ENCODE results near the gene SMOC2. TPM values are rescaled to one million over a fixed set of nuclear protein-coding genes. Genes with fewer than 3 reads are reported as not detected.

SMOC2 gene
- total RNA-seq, 1 donor from 2014 or later, result 12.6 TPM

DNA sequence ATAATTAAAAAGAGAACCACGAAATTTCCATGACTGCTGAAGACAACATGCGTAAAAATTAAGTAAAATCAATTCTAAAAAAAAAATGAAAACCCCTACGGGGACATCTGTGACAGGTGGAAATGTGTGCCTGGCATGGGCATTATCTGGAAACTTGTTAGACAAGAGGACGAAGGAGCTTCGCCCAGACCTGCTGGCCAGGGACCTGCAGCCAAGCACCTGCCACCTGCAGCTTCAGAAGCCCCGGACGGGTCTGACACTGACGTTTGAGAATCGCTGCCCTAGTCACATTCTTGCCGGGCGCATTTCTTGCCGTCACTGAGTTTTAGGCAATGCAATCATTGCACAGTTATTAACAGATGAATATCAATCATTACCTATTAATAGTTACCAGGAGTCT is 140.3 kb downstream of the SMOC2 start:
- Histone ChIP-seq H3K27ac (no peak overlapping the region), H3K27me3 (ENCODE audit: low read depth) (no peaks in the 10 kb centered on the region), H3K36me3 (no peaks in the 10 kb centered on the region), H3K4me1 (peaks cover 16% of the 10 kb centered on the region), H3K4me3 (no peak overlapping the region), H3K9me3 (no peaks in the 10 kb centered on the region)
- no peak for DNase-seq
- no peak for ATAC-seq
- TF ChIP-seq, protein P1, sequence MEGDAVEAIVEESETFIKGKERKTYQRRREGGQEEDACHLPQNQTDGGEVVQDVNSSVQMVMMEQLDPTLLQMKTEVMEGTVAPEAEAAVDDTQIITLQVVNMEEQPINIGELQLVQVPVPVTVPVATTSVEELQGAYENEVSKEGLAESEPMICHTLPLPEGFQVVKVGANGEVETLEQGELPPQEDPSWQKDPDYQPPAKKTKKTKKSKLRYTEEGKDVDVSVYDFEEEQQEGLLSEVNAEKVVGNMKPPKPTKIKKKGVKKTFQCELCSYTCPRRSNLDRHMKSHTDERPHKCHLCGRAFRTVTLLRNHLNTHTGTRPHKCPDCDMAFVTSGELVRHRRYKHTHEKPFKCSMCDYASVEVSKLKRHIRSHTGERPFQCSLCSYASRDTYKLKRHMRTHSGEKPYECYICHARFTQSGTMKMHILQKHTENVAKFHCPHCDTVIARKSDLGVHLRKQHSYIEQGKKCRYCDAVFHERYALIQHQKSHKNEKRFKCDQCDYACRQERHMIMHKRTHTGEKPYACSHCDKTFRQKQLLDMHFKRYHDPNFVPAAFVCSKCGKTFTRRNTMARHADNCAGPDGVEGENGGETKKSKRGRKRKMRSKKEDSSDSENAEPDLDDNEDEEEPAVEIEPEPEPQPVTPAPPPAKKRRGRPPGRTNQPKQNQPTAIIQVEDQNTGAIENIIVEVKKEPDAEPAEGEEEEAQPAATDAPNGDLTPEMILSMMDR (IDR thresholded peaks at IDR 0.05), result no peak
- intact Hi-C loops (cut with DNase I), result no loop called here

DNA sequence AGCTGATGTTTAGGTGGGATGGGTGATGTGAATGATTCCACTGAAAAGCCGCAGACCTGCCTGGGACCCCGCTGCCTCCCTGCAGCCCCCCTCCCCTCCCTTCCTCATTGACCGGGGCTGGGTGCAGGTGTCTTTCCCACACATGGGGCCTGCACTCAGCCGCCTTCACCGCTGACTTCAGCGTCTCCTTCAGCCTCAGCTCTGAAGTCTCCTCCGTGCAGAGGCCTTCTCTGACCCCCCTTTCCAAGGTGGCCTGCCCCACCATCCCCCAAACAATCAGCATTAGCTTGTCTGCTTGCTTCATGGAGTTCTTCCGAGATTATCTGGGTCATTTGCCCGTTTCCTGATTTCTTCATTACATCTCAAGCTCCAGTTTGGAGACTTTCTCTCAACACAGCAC is 140.7 kb downstream of the SMOC2 start:
- no peaks in the 10 kb centered on the region for H3K36me3 ChIP-seq
- ATAC-seq (no peak), DNase-seq (no peak)
- no peak overlapping the region for H3K4me3 ChIP-seq
- H3K27ac ChIP-seq, result no peak overlapping the region
- H3K4me1 ChIP-seq, result peaks cover 16% of the 10 kb centered on the region
- intact Hi-C loops (cut with DNase I), result no loop called here
- no peaks in the 10 kb centered on the region for H3K9me3 ChIP-seq
- TF ChIP-seq, protein P1 (IDR thresholded peaks at IDR 0.05), result no peak
- H3K27me3 ChIP-seq (ENCODE audit: low read depth), result no peaks in the 10 kb centered on the region

DNA sequence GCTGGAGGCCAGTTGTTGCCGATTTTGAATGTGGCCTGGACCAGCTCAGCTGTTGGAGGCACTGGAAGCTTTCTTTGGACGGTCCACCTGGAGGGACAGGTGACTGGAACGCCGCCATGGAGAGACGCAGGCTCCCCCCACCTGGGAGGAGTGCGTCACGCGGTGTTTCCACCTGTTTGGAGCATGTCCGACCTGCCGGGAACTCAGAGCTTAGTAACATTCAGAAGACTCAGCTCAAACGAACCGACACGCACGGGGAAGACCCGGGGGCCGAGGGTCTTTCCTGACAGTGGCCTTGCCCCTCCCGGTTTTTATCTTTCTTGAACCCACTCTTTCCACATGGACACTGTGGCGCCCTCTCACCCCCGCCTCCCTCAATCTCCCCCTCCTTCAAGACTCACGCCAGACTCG is 141.6 kb downstream of the SMOC2 start:
- no peak overlapping the region for H3K27ac ChIP-seq
- no peak for ATAC-seq

DNA sequence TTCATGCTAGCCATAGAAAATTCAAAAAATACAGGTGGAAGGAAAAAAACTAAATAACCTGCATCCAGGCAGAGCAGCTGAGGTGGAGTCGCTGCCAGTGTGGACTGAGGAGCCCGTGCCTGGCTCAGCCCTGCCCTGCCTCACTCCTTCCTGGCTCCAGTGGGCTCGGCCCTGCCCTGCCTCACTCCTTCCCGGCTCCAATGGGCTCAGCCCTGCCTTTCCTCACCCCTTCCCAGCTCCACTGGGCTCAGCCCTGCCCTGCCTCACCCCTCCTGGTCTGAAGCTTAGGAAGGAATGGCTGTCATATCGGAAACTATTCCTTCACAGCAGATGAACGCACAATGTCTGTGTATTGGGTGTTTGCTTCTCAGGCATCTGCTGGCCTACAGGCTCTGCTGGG is 142.1 kb downstream of the SMOC2 start:
- Histone ChIP-seq H3K36me3 (no peaks in the 10 kb centered on the region), H3K9me3 (no peaks in the 10 kb centered on the region), H3K27me3 (ENCODE audit: low read depth) (peaks cover 5% of the 10 kb centered on the region), H3K4me1 (peaks cover 16% of the 10 kb centered on the region), H3K4me3 (no peak overlapping the region), H3K27ac (no peak overlapping the region)
- intact Hi-C loops (cut with DNase I), result no loop called here
- TF ChIP-seq, protein P1 (IDR thresholded peaks at IDR 0.05), result no peak
- DNase-seq (no peak), ATAC-seq (peak in 1 of 2 donors; percentile 10)

More for the DNA sequence above, 141.6 kb downstream of the SMOC2 start:
- peaks cover 16% of the 10 kb centered on the region for H3K4me1 ChIP-seq
- peaks cover 4% of the 10 kb centered on the region for H3K27me3 ChIP-seq (ENCODE audit: low read depth)
- no peak for DNase-seq
- TF ChIP-seq, protein P1 (IDR thresholded peaks at IDR 0.05), result no peak
- intact Hi-C loops (cut with DNase I), result no loop called here
- no peaks in the 10 kb centered on the region for H3K9me3 ChIP-seq
- no peaks in the 10 kb centered on the region for H3K36me3 ChIP-seq
- H3K4me3 ChIP-seq, result no peak overlapping the region

DNA sequence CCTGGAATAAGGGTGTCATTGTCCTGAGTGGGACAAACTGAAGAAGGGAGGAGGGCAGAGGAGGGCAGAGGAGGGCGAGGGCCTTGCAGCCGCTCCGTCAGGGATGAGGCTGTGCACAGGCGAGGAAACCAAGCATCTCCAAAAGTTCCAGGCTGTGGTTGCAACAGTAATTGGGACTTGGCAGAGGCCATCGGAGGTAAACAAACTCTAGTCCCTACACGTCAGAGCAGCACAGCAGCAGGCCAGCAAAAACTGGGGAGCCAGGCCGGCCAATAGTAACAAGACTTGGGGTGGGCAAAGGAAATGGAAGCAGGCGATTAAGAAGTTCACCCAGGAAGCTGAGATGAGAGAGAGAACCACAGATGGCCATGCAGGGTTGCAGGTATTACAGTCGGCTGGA is 142.8 kb downstream of the SMOC2 start:
- ATAC-seq (peak; percentile 77 to 85), DNase-seq (no peak)
- no peak overlapping the region for H3K27ac ChIP-seq
- peaks cover 16% of the 10 kb centered on the region for H3K4me1 ChIP-seq
- no peaks in the 10 kb centered on the region for H3K36me3 ChIP-seq
- no peak overlapping the region for H3K4me3 ChIP-seq
- H3K27me3 ChIP-seq (ENCODE audit: low read depth), result peaks cover 5% of the 10 kb centered on the region
- TF ChIP-seq, protein P1 (IDR thresholded peaks at IDR 0.05), result no peak
- intact Hi-C loops (cut with DNase I), result no loop called here
- H3K9me3 ChIP-seq, result no peaks in the 10 kb centered on the region

DNA sequence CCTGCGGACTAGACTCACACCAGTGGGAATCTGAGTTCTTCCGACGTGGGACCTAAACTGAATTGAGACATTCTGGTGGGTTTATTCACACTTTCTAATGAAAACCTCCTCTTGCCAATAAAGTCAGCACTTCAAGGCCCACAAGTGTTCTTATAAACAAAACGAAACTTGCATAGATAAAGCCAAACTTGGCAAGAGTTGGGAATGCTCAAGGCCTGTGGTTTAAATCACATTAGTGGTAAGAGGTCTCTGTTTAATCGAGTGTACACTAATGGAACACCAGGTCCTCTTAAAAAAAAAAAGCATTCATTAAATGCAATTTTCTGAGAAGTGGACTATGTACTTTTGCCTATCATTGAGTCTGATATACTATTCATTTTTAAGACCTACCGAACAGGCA is 143.3 kb downstream of the SMOC2 start:
- no peak overlapping the region for H3K4me3 ChIP-seq
- no peaks in the 10 kb centered on the region for H3K9me3 ChIP-seq
- ATAC-seq (peak; percentile 79 to 88), DNase-seq (no peak)
- TF ChIP-seq, protein P1 (IDR thresholded peaks at IDR 0.05), result no peak
- intact Hi-C loops (cut with DNase I), result no loop called here
- no peak overlapping the region for H3K27ac ChIP-seq
- H3K4me1 ChIP-seq, result peaks cover 16% of the 10 kb centered on the region
- H3K36me3 ChIP-seq, result no peaks in the 10 kb centered on the region
- H3K27me3 ChIP-seq (ENCODE audit: low read depth), result peaks cover 5% of the 10 kb centered on the region

Data from lower lobe of right lung (tissue), 2 donors.